Kidney (tissue), 14 donors: ENCODE results near the gene CASQ2. TPM values are rescaled to one million over a fixed set of nuclear protein-coding genes. Genes with fewer than 3 reads are reported as not detected.
A peak's percentile ranks its signal among the peaks of the same experiment; 100 is the strongest.

ENCODE experiments used
- DNase-seq, 5 donors: peaks; one replicate each; pipeline ENCODE4 v3.0.0-alpha.2; 2013 to 2020
- FAIRE-seq: peaks from 2 replicates; lab custom pipeline; 2012; peaks lifted over from hg19 to GRCh38; lab: Jason Lieb, UNC
- H3K27ac ChIP-seq, 2 donors: one replicate each; pipeline ENCODE4 v1.7.0; 2013; ENCODE audit warnings: low read depth in 2 of 2, low read length in 2 of 2, inconsistent platforms in 1 of 2
- H3K27me3 ChIP-seq: one replicate; pipeline ENCODE4 v1.7.1; 2013; ENCODE audit warnings: low read length, inconsistent platforms; ENCODE audit not compliant: control insufficient read depth, insufficient read depth
- H3K36me3 ChIP-seq, 3 donors: one replicate each; pipeline versions ENCODE4 v1.7.0 to v1.7.1; 2013; ENCODE audit warnings: low read length in 3 of 3, control low read depth in 1 of 3, inconsistent platforms in 1 of 3; ENCODE audit not compliant: insufficient read depth in 3 of 3, control insufficient read depth in 2 of 3
- H3K4me1 ChIP-seq, 3 donors: one replicate each; pipeline versions ENCODE4 v1.7.0 to v1.7.1; 2013; ENCODE audit warnings: low read length in 3 of 3, inconsistent platforms in 1 of 3, low read depth in 1 of 3; ENCODE audit not compliant: control insufficient read depth in 2 of 3, insufficient read depth in 2 of 3
- H3K4me3 ChIP-seq, 3 donors: one replicate each; pipeline versions ENCODE4 v1.7.0 to v1.8.1; 2013; ENCODE audit warnings: low read length in 3 of 3, control low read depth in 1 of 3, inconsistent platforms in 1 of 3
- H3K9ac ChIP-seq, 3 donors: one replicate each; pipeline versions ENCODE4 v1.7.0 to v1.7.1; 2013; ENCODE audit warnings: low read length in 3 of 3, control low read depth in 1 of 3, inconsistent platforms in 1 of 3
- H3K9me3 ChIP-seq, 3 donors: one replicate each; pipeline versions ENCODE4 v1.7.0 to v1.7.1; 2013; ENCODE audit warnings: low read length in 3 of 3, control low read depth in 1 of 3, inconsistent platforms in 1 of 3; ENCODE audit not compliant: control insufficient read depth in 2 of 3, insufficient read depth in 1 of 3
- CTCF ChIP-seq: IDR thresholded peaks from 3 replicates; pipeline ENCODE4 v1.5.1; 2012; ENCODE audit warnings: mild to moderate bottlenecking, moderate library complexity, borderline replicate concordance; ENCODE audit not compliant: insufficient read depth; ENCODE audit errors: extremely low read depth
- intact Hi-C: fragments of 100-400 bp; cut with DNase I; formaldehyde crosslinking; loops from one replicate; pipeline ENCODE4 v1.11.1; 2022
- polyA plus RNA-seq: library from polyadenylated mRNA; stranded (reverse); fragments of 350-450 nt; fragmentation: Illumina TruSeq; extraction: RNeasy Lipid Tissue Mini Kit (QIAGEN cat#74804); gene quantifications from one replicate; pipeline ENCODE4 v1.2.3, GENCODE V29; 2014; ENCODE audit warnings: low read depth, low replicate concordance; ENCODE audit not compliant: insufficient read depth
- total RNA-seq: library from RNA; stranded (reverse); fragmentation: NEBNext Ultra II Directional; extraction: Animal tissue kit (Norgen Biotek cat#: 25700); gene quantifications from one replicate; pipeline ENCODE4 v1.2.1, GENCODE V29; 2021
- donor health status: control.
- donor health status: control.
- donor health status: control.
- donor health status: control.
- donor health status: control.
- donor health status: DM: yes; HTN: yes; CAD: no.
- donor health status: Normal renal cell carcinoma (clear cell type).

Gene CASQ2
- total and polyA plus RNA-seq, 2 donors from 2014 or later, result 2.3 to 2.6 TPM

DNA sequence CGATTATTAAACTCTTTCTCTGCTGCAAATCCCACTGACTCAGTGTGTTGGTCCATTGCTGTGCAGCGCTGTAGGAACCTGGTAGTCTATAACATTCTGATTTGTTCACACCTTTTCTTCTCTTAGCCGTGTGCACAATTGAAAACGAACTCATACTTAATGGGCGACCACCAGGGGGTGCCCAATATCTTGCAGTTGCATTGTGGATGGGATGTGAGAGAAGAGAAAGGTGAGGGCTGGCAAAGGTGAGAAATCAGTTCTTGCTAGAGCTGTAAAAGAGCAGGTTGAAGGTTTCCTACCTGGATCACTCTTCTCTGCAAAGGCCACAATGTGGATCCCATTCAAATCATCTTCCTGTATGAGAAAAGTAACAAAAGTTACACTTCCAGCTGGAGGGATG, 51.0 kb downstream of the CASQ2 start:
- Histone ChIP-seq H3K4me3 (no peak overlapping the region), H3K36me3 (no peaks in the 10 kb centered on the region), H3K9me3 (no peaks in the 10 kb centered on the region), H3K9ac (no peak overlapping the region), H3K27me3 (no peaks in the 10 kb centered on the region), H3K4me1 (peaks cover 0 to 14% (median 13%) of the 10 kb centered on the region in 3 donors), H3K27ac (no peak overlapping the region)
- DNase-seq (peak in 4 of 5 donors; percentile 55 to 78 (median 60)), FAIRE-seq (no peak)
- intact Hi-C loops, result no loop called here
- TF ChIP-seq CTCF, result peak; percentile 62

DNA sequence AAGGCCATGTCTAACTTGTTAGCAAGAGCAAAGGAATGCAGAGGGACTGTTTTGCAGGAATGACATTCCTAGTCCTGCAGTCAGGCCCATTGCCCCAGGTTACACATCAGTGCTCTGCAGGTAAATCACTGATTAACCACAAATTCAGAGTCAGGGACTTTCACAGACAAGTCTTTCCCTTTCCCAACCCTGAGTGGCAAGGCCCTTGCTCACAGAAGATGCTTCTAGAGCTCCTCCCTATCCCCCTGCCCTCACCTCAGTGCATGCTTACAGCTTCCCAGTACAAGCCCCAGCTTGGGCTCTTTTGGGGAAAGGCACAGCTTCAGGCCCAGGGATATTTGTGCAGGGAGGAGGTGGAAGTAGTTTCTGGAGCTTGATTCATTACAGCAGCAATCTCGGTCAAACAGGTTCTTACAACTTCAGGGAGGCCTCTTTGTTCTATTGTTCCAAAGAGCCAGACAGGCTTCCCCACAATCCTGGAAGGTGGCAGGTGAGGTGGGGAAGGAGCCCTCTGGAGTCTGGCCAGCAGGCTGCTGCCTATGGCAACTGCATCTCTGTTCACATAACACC, 53.9 kb downstream of the CASQ2 start:
- Histone ChIP-seq H3K27me3 (no peaks in the 10 kb centered on the region), H3K4me1 (peaks cover 0 to 14% (median 13%) of the 10 kb centered on the region in 3 donors), H3K36me3 (no peaks in the 10 kb centered on the region), H3K4me3 (no peak overlapping the region), H3K9me3 (no peaks in the 10 kb centered on the region), H3K9ac (no peak overlapping the region), H3K27ac (peak overlapping the region; percentile 49 to 61)
- no peak for TF ChIP-seq CTCF
- FAIRE-seq, result no peak
- DNase-seq, result peak; percentile 76 to 91 (median 89)
- intact Hi-C loops, result no loop called here

DNA sequence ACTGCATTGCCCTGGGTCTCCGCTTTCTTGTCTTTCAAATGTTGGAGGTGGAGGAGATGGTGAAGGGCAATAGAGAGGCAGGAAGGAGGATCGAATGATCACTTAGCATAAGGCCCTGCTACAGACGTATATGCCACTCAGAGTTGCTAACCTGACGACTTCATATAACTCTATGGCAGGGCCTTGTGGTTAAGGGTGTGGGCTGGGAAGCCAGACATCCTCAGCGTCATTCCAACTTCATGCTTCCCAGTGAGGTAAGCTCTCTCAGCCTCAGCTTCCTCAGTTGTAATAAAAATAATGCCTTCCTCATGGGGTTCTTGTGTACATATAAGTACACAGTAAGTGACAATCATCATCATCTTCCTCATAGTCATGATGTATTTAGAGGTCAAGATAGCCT, 54.6 kb downstream of the CASQ2 start:
- intact Hi-C loops, result no loop called here
- H3K9me3 ChIP-seq, result no peaks in the 10 kb centered on the region
- H3K27me3 ChIP-seq, result no peaks in the 10 kb centered on the region
- FAIRE-seq (no peak), DNase-seq (no peak)
- H3K27ac ChIP-seq, result no peak overlapping the region
- no peak overlapping the region for H3K4me3 ChIP-seq
- TF ChIP-seq CTCF, result no peak
- H3K4me1 ChIP-seq, result peaks cover 0 to 14% (median 13%) of the 10 kb centered on the region in 3 donors
- H3K36me3 ChIP-seq, result no peaks in the 10 kb centered on the region
- no peak overlapping the region for H3K9ac ChIP-seq
